MG63 (cell line): ENCODE results near the gene HMG20B. TPM values are rescaled to one million over a fixed set of nuclear protein-coding genes. Genes with fewer than 3 reads are reported as not detected.

Experiments used
- DNase-seq: peaks from one replicate; pipeline ENCODE4 v3.0.0-alpha.2; 2020
- H3K27me3 ChIP-seq: fragments of 250-450 bp; sonication (Bioruptor Pico); 2 replicates; pipeline ENCODE4 v1.5.1; 2020; ENCODE audit warnings: mild to moderate bottlenecking, moderate library complexity
- H3K36me3 ChIP-seq: fragments of 250-450 bp; sonication (Bioruptor Pico); 2 replicates; pipeline ENCODE4 v1.5.1; 2020; ENCODE audit warnings: mild to moderate bottlenecking, moderate library complexity
- H3K4me3 ChIP-seq: fragments of 250-450 bp; sonication (Bioruptor Pico); 2 replicates; pipeline ENCODE4 v1.5.1; 2020; ENCODE audit warnings: mild to moderate bottlenecking, moderate library complexity
- H3K9me3 ChIP-seq: fragments of 250-450 bp; sonication (Bioruptor Pico); 2 replicates; pipeline ENCODE4 v1.5.1; 2020; ENCODE audit warnings: mild to moderate bottlenecking, moderate library complexity
- total RNA-seq: library from RNA; depleted of rRNA; stranded (reverse); fragments of >200 nt; shearing (Covaris generic); gene quantifications from 2 replicates; pipeline ENCODE4 v1.2.3, GENCODE V29; 2014; ENCODE audit warnings: low replicate concordance

The HMG20B gene
- total RNA-seq, 1 experiment from 2014 or later: 42.5 TPM

DNA sequence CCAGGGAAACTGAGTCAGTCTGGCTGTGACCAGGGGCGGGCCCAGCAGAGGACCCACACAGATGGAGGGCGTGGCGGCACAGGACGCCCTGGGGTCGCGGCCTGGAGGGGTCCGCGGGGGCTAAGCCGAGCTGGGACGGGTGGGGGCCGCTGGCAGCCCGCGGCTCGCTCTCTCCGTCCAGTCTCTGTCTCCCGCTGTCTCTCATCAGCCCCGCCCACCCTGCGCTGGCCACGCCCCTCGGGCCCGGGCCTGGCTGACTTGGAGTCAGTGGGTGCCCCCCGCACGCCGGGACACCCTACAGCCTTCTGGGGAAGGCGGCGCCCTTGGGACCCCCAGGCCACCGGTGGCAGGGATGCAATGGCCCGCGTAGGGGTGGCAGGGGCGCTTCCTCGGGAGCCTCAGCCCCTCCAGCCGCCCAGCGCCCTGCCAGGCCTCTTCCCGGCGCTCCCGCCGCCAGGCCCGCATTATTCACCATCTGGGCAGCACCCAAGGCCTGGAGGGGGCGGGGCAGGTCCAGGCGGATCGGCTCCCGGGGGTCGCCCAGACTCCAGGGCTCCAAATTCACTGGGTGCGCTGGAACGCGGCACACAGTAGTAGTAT lies 34.0 kb downstream of the HMG20B start, which contains the start of gene TBXA2R:
Gene TBXA2R, minus strand, starts transcription at position 186 of the 600 bp plus-strand sequence. CDS start 6,241 bp downstream, outside the sequence.
- H3K9me3 ChIP-seq: no peaks in the 10 kb centered on the region
- DNase-seq: peak; percentile 76
- H3K27me3 ChIP-seq: no peaks in the 10 kb centered on the region
- peak within 1 kb of the TSS; percentile 54 for H3K4me3 ChIP-seq
- no peaks in the 10 kb centered on the region for H3K36me3 ChIP-seq

DNA sequence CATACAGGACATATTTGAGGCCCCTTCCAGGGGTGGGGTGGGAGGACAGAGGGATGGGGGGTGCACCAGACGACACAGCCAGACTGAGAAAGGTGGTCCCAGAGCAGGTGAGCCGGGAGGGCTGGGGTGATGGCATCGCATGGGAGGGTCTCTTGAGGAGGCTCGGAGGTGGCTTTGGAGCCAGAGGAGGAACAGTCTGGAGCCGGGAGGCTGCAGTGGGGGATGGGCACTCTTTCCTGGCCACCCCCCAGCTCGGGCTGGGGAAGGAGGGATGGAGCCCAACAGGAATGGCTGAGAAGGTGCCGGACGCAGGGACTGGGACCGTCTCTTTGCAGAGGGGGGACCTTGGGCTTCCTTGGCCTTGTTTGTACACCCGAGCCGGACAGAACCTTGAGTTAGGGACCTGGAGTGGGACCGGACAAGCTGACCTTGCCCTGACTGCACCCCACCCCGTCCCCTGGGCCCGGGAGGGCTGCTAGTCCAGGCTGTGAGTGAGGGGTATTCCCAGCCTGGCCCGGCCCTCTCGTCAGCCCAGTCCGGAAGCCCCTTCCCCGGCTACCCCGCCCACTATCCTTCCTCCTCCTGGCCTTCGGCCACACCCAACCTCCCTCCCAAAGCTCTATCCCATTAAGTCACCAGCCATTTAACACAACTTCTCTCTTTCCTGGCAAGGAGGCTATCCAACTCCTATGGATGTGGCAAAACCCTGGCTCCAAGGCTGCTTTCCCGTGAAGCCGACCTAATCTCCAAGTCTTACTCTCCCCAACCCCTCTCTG lies 34.7 kb downstream of the HMG20B start:
- Histone ChIP-seq H3K9me3 (no peaks in the 10 kb centered on the region), H3K4me3 (peak overlapping the region; percentile 54), H3K27me3 (no peaks in the 10 kb centered on the region), H3K36me3 (no peaks in the 10 kb centered on the region)
- peak; percentile 54 for DNase-seq

DNA sequence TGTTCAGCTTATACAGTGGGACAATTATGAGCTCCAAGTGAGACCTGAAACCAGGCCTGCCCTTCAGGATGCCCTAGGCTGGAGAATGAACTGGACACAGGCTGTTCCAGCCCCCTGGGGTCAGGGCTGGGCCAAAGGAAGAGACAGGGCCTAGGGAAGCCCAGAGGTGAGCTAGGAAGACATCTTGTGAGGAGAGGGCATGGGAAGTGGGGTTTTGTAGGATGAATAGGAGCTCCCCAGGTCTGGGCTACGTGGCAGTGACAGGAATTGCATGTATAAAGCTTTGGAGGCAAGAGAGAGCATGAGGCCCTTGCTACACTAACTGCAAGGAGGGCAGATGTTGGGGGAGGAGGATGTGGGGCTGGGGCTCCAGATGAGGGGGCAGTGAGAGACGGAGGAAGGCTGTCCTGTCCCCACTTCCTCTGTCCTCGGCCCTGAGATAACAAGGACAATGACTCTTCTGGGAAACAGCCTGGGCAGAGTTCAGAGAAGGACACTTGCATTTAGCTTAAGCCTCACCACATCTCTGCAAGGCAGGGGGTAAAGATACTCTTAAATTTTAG lies 35.4 kb downstream of the HMG20B start:
- DNase-seq: no peak
- H3K36me3 ChIP-seq: no peaks in the 10 kb centered on the region
- H3K4me3 ChIP-seq: no peak overlapping the region
- no peaks in the 10 kb centered on the region for H3K9me3 ChIP-seq
- H3K27me3 ChIP-seq: no peaks in the 10 kb centered on the region

DNA sequence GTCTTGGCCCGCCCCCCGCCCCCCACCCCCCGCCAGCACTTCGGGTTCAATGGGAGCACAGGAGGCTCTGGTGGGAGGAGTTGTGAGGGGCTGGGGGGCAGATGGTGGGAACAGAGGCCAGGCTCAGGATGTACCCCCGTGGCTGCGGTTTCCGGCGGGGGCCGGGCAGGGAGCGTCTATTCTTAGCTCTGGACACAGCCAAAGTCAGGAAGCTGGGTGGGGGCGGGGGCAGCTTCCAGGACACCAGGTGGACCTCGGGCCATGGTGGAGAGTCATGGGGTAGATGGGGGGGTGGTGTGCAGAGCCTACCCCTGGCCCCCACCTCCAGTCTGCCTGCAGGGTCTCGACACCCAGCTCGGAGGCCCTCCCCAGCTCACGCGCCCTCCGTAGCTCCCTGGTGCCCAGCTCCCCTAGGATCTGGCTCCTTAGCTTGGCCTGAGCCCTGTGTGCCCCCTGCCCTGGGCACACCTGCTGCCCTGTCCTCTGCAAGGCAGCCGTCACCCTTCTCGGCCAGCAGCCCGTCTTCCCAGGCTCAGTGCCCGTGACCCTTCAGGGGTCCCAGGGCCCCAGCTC lies 36.1 kb downstream of the HMG20B start:
- Histone ChIP-seq H3K27me3 (no peaks in the 10 kb centered on the region), H3K36me3 (no peaks in the 10 kb centered on the region), H3K9me3 (no peaks in the 10 kb centered on the region), H3K4me3 (no peak overlapping the region)
- DNase-seq: no peak

- no peak for DNase-seq
Measured at GRCh38 chr19:3609779-3610719, 37.3 kb downstream of the HMG20B start.

DNA sequence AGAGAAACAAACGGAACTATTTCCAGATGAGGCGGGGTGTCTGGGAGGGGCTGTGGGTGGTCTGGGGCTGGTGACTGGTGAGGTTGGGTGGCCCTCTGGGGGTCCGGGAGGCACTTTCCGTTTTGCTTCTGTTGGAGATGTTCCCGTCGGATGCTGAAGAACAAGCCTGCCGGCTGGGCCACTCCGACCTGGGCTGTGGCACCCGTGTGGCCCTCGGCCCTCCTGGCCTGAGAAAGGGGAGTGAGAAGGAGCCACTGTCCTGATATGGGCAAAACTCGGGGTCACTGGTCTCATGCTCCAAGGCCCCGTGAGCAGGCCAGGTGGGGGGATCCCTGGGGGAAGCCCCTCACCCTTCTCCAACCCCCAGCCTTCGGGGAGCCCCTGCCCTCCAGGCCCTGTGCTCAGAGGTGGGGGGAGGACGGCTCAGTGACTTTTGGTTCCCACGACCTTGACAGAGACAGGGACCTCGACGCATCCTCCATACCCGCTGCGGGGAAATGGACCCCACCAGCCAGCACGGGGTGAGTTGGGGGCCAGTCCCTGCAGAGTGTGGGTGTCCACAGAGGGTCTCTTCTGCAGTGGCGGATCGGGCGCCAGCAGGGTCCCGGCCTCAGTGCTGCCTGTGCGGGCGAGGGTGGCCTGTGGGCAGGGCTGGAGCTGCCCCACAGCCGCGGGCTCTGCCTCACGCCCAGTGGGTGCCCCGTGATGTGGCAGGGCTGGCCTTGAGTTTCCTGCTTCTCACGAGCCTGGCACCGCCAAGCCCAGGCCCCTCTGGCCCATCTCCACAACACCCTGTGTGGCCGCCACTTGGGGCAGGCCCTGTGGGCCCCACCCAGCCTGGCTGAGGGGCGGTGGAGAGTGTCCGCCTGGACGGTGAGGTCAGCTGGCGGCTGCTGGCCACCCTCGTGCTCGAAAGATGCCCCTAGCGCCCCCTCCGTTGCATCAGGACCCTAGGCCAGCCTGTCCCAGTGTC lies 38.3 kb downstream of the HMG20B start:
- no peak for DNase-seq
- Histone ChIP-seq H3K4me3 (no peak overlapping the region), H3K27me3 (no peaks in the 10 kb centered on the region), H3K36me3 (no peaks in the 10 kb centered on the region), H3K9me3 (no peaks in the 10 kb centered on the region)

More at GRCh38 chr19:3609779-3610719, 37.3 kb downstream of the HMG20B start:
- H3K27me3 ChIP-seq: no peaks in the 10 kb centered on the region
- no peak overlapping the region for H3K4me3 ChIP-seq
- H3K36me3 ChIP-seq: no peaks in the 10 kb centered on the region
- no peaks in the 10 kb centered on the region for H3K9me3 ChIP-seq

- Histone ChIP-seq H3K27me3 (no peaks in the 10 kb centered on the region), H3K9me3 (no peaks in the 10 kb centered on the region), H3K4me3 (no peak overlapping the region), H3K36me3 (no peaks in the 10 kb centered on the region)
- DNase-seq: no peak
Measured at GRCh38 chr19:3611841-3612240, 39.1 kb downstream of the HMG20B start.

DNA sequence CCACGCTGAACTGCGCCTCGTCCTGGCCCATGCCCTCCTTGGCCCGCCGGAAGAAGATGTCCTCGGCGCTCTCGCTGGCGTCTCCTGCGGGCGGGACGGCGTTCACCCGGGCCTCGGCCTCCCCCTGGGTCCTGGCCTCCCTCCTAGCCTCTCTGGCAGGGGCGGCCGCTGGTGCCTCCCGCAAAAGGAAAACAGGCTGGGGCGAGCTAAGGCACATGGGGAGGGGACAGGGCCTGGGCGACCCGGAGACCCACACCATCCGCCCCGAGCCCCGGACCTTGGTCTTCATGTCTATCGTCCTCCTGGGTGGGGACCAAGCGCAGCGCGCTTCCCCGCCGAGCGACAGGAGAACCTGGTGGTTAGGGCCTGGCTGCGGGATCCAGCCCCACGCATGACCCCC lies 39.6 kb downstream of the HMG20B start:
- no peak overlapping the region for H3K4me3 ChIP-seq
- no peaks in the 10 kb centered on the region for H3K36me3 ChIP-seq
- H3K27me3 ChIP-seq: no peaks in the 10 kb centered on the region
- DNase-seq: no peak
- H3K9me3 ChIP-seq: no peaks in the 10 kb centered on the region

GRCh38 chr19:3612901-3613741 lies 40.4 kb downstream of the HMG20B start:
- no peaks in the 10 kb centered on the region for H3K27me3 ChIP-seq
- DNase-seq: no peak
- H3K9me3 ChIP-seq: no peaks in the 10 kb centered on the region
- H3K4me3 ChIP-seq: no peak overlapping the region
- no peaks in the 10 kb centered on the region for H3K36me3 ChIP-seq

GRCh38 chr19:3613818-3614661 lies 41.3 kb downstream of the HMG20B start:
- DNase-seq: no peak
- H3K27me3 ChIP-seq: no peaks in the 10 kb centered on the region
- H3K9me3 ChIP-seq: no peaks in the 10 kb centered on the region
- no peak overlapping the region for H3K4me3 ChIP-seq
- H3K36me3 ChIP-seq: no peaks in the 10 kb centered on the region

DNA sequence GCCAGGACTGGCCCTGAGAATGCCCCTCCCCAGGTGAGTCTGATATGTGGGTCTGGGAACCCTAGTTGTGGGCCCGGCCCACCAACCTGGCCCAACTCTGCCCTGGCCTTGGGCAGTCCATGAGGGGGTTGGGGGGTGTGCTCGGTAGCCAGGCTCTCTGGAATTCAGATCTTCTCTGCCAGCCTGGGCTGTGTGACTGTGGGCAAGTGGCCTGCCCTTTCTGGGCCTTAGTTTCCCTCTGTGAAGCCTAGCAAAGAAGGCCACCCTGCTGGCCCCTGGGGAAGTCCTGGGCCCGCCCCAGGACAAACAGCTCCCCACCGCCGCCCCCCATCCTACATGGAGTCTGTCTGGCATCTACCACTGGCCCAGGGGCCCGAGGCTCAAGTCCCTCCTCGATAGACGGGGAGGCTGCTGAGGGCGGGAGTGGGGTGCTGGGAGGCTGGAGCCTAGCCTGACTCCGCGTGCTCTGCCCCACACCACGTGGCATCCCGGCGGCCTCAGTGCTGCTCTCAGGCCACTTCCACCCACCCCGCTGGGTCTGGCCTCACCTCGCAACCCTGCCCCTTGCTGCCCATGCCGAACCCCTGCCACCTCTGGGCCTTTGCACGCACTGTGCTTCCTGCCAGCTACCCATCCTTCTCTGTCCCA lies 42.2 kb downstream of the HMG20B start:
- Histone ChIP-seq H3K27me3 (no peaks in the 10 kb centered on the region), H3K4me3 (no peak overlapping the region), H3K9me3 (no peaks in the 10 kb centered on the region), H3K36me3 (no peaks in the 10 kb centered on the region)
- DNase-seq: no peak

- no peaks in the 10 kb centered on the region for H3K36me3 ChIP-seq
- H3K4me3 ChIP-seq: no peak overlapping the region
- H3K27me3 ChIP-seq: no peaks in the 10 kb centered on the region
- no peaks in the 10 kb centered on the region for H3K9me3 ChIP-seq
- no peak for DNase-seq
Measured at GRCh38 chr19:3615524-3616135, 42.9 kb downstream of the HMG20B start.

- Histone ChIP-seq H3K4me3 (no peak overlapping the region), H3K27me3 (no peaks in the 10 kb centered on the region), H3K9me3 (no peaks in the 10 kb centered on the region), H3K36me3 (no peaks in the 10 kb centered on the region)
- DNase-seq: no peak
Measured at GRCh38 chr19:3617463-3617862, 44.7 kb downstream of the HMG20B start.
